ENCODE results near the gene EGFR.

DNA sequence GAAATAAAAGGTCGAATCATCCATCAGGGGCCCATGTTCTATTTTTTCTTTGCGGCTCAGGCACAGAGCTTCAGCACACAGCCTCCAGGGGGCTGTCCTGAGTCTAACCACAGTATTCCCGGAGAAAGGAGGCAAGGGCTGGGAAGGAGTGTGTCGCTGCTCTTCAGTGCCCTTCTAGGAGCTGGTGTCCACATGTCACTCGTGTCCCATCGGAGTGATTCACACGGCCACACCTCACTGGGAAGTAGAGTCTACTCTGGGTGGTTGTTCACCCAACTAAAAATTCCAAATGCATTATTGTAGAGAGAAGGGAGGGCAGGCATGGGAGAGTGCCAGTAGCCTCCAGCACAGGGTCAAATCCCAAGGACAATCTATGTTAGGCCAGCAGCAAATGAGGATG, 231.5 kb downstream of the EGFR start:
- TF ChIP-seq, protein P1, sequence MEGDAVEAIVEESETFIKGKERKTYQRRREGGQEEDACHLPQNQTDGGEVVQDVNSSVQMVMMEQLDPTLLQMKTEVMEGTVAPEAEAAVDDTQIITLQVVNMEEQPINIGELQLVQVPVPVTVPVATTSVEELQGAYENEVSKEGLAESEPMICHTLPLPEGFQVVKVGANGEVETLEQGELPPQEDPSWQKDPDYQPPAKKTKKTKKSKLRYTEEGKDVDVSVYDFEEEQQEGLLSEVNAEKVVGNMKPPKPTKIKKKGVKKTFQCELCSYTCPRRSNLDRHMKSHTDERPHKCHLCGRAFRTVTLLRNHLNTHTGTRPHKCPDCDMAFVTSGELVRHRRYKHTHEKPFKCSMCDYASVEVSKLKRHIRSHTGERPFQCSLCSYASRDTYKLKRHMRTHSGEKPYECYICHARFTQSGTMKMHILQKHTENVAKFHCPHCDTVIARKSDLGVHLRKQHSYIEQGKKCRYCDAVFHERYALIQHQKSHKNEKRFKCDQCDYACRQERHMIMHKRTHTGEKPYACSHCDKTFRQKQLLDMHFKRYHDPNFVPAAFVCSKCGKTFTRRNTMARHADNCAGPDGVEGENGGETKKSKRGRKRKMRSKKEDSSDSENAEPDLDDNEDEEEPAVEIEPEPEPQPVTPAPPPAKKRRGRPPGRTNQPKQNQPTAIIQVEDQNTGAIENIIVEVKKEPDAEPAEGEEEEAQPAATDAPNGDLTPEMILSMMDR (IDR thresholded peaks at IDR 0.05) = peak; percentile 37 to 51 (median 44)
- TF ChIP-seq POLR2A (IDR thresholded peaks at IDR 0.05) = no peak

Data from adrenal gland (tissue), 5 donors.